Gastrocnemius medialis (tissue), 4 donors: ENCODE results near the gene CCDC57.

Experiments used
- POLR2A ChIP-seq, 2 donors: fragments of 450-650 bp; IDR thresholded peaks; one replicate each; pipeline ENCODE4 v1.6.1; 2017; ENCODE audit warnings: antibody characterized with exemption in 2 of 2, mild to moderate bottlenecking in 2 of 2, moderate library complexity in 2 of 2
- TF ChIP-seq, protein P1 (sequence below), 5 experiments: fragments of 450-650 bp in 3 of 5; fragments of 200-600 bp in 2 of 5; sonication (generic) in 2 of 5; IDR thresholded peaks in 4 of 5; conservative IDR thresholded peaks in 1 of 5; 1 replicate in 4 of 5; 2 replicates in 1 of 5; pipeline ENCODE4 v1.5.1; 2016 to 2019; ENCODE audit warnings: antibody characterized with exemption in 5 of 5, mild to moderate bottlenecking in 3 of 5, moderate library complexity in 3 of 5

DNA sequence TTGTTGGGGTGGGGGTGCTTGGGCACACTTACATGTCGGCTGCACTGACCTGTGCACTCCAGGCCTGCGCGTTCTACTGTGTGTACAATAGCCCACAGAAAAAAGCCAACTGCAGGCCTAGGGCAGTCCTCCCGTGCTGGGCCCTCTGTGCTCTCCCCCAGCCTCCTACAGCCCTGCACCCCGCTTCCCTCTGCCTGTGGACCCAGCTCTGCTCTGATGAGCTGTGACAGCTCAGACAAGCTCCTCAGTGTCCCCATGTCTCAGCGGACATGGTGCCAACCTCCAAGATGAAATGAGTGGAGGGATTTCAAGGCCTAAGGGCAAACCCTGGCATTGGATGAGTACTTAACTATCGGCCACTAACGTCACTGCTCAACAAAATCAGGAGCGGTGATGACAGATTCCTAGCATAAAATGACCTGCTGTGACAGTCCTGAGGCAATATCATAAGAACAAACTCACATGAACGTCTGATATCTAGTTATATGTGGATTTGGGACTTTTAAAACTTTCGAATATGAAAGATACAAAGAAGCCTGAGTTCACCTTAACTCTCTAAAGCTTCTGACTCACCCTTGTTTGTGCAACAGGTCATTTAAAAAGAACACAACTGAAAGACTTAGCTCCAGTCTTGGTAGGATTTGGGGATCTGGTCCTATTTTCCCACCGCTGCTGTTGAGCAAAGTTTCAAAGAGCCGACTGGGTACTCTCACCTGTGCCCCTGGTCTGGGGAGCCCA lies 34.7 kb downstream of the CCDC57 start:
- TF ChIP-seq, protein P1, sequence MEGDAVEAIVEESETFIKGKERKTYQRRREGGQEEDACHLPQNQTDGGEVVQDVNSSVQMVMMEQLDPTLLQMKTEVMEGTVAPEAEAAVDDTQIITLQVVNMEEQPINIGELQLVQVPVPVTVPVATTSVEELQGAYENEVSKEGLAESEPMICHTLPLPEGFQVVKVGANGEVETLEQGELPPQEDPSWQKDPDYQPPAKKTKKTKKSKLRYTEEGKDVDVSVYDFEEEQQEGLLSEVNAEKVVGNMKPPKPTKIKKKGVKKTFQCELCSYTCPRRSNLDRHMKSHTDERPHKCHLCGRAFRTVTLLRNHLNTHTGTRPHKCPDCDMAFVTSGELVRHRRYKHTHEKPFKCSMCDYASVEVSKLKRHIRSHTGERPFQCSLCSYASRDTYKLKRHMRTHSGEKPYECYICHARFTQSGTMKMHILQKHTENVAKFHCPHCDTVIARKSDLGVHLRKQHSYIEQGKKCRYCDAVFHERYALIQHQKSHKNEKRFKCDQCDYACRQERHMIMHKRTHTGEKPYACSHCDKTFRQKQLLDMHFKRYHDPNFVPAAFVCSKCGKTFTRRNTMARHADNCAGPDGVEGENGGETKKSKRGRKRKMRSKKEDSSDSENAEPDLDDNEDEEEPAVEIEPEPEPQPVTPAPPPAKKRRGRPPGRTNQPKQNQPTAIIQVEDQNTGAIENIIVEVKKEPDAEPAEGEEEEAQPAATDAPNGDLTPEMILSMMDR (IDR thresholded peaks at IDR 0.05 in 4 of 5, conservative IDR thresholded peaks at IDR 0.05 in 1 of 5) = no peak
- TF ChIP-seq POLR2A (IDR thresholded peaks at IDR 0.05) = no peak
